ENCODE measurements around the gene DDR2. TPM values are rescaled to one million over a fixed set of nuclear protein-coding genes. Genes with fewer than 3 reads are reported as not detected.
"Not testable (repeated sequence)": the region's sequence is repeated elsewhere in the genome, so short reads cannot be mapped to it uniquely, and the experiment has no call there.

Gene DDR2
- total RNA-seq, result 1.5 and 4.7 TPM in 2 replicates

GRCh38 chr1:162632217-162632666, at the start of gene DDR2:
DDR2 (plus strand) TSS chr1:162632464; CDS start chr1:162719064, 86,600 bp downstream.
- DNase-seq (ENCODE audit: low read depth) (no peak), FAIRE-seq (no peak)

GRCh38 chr1:162582901-162583300, 49.4 kb upstream of the DDR2 start:
- not testable (repeated sequence) for FAIRE-seq; H3K36me3 ChIP-seq (ENCODE audit: control insufficient read depth, insufficient read depth, low read length); H3K4me3 ChIP-seq (ENCODE audit: low read depth, low read length); H3K27me3 ChIP-seq (ENCODE audit: control insufficient read depth, insufficient read depth, low read length); DNase-seq (ENCODE audit: low read depth)

More at GRCh38 chr1:162632217-162632666, at the start of gene DDR2:
- TF ChIP-seq CTCF (IDR thresholded peaks at IDR 0.05; ENCODE audit: insufficient read depth, low read length, severe bottlenecking), result no peak
- no peaks in the 10 kb centered on the region for H3K27me3 ChIP-seq (ENCODE audit: control insufficient read depth, insufficient read depth, low read length)
- H3K36me3 ChIP-seq (ENCODE audit: control insufficient read depth, insufficient read depth, low read length), result no peaks in the 10 kb centered on the region
- no peak within 1 kb of the TSS for H3K4me3 ChIP-seq (ENCODE audit: low read depth, low read length)

- FAIRE-seq; DNase-seq (ENCODE audit: low read depth); H3K27me3 ChIP-seq (ENCODE audit: control insufficient read depth, insufficient read depth, low read length); H3K4me3 ChIP-seq (ENCODE audit: low read depth, low read length); H3K36me3 ChIP-seq (ENCODE audit: control insufficient read depth, insufficient read depth, low read length): not testable (repeated sequence)
Measured at GRCh38 chr1:162585101-162585500, 47.2 kb upstream of the DDR2 start.

- DNase-seq (ENCODE audit: low read depth) (no peak), FAIRE-seq (no peak)
- H3K27me3 ChIP-seq (ENCODE audit: control insufficient read depth, insufficient read depth, low read length), result no peaks in the 10 kb centered on the region
- H3K4me3 ChIP-seq (ENCODE audit: low read depth, low read length), result no peak overlapping the region
- peaks cover 6% of the 10 kb centered on the region for H3K36me3 ChIP-seq (ENCODE audit: control insufficient read depth, insufficient read depth, low read length)
- no peak for TF ChIP-seq CTCF (IDR thresholded peaks at IDR 0.05; ENCODE audit: insufficient read depth, low read length, severe bottlenecking)
Measured at GRCh38 chr1:162587347-162587746, 44.9 kb upstream of the DDR2 start.

GRCh38 chr1:162587761-162588260, 44.5 kb upstream of the DDR2 start:
- TF ChIP-seq CTCF (IDR thresholded peaks at IDR 0.05; ENCODE audit: insufficient read depth, low read length, severe bottlenecking), result no peak
- H3K4me3 ChIP-seq (ENCODE audit: low read depth, low read length), result no peak overlapping the region
- H3K36me3 ChIP-seq (ENCODE audit: control insufficient read depth, insufficient read depth, low read length), result peaks cover 8% of the 10 kb centered on the region
- DNase-seq (ENCODE audit: low read depth) (no peak), FAIRE-seq (no peak)
- no peaks in the 10 kb centered on the region for H3K27me3 ChIP-seq (ENCODE audit: control insufficient read depth, insufficient read depth, low read length)

- Histone ChIP-seq H3K36me3 (ENCODE audit: control insufficient read depth, insufficient read depth, low read length) (peaks cover 14% of the 10 kb centered on the region), H3K4me3 (ENCODE audit: low read depth, low read length) (no peak overlapping the region), H3K27me3 (ENCODE audit: control insufficient read depth, insufficient read depth, low read length) (no peaks in the 10 kb centered on the region)
- FAIRE-seq, result no peak
- no peak for TF ChIP-seq CTCF (IDR thresholded peaks at IDR 0.05; ENCODE audit: insufficient read depth, low read length, severe bottlenecking)
- no peak for DNase-seq (ENCODE audit: low read depth)
Measured at GRCh38 chr1:162590101-162590500, 42.2 kb upstream of the DDR2 start.

GRCh38 chr1:162590686-162591085, 41.6 kb upstream of the DDR2 start:
- no peak for TF ChIP-seq CTCF (IDR thresholded peaks at IDR 0.05; ENCODE audit: insufficient read depth, low read length, severe bottlenecking)
- DNase-seq (ENCODE audit: low read depth), result no peak
- no peak for FAIRE-seq
- H3K27me3 ChIP-seq (ENCODE audit: control insufficient read depth, insufficient read depth, low read length), result no peaks in the 10 kb centered on the region
- peaks cover 16% of the 10 kb centered on the region for H3K36me3 ChIP-seq (ENCODE audit: control insufficient read depth, insufficient read depth, low read length)
- no peak overlapping the region for H3K4me3 ChIP-seq (ENCODE audit: low read depth, low read length)
